HCT116 (cell line): ENCODE results near the gene COL18A1. TPM values are rescaled to one million over a fixed set of nuclear protein-coding genes. Genes with fewer than 3 reads are reported as not detected.

ENCODE experiments used
- ATAC-seq: fragments of 200-7000 bp; cut with Tn5 transposase; 2 replicates; pipeline ENCODE4 v1.9.1; 2020; ENCODE audit warnings: mild to moderate bottlenecking, moderate library complexity
- BruUV-seq: library from RNA; stranded (reverse); fragments of 400-500 nt; replicated peaks from 2 replicates; lab custom pipeline; 2021; lab: Mats Ljungman, UMichigan
- CTCF ChIA-PET: fragments of 300-600 bp; sonication (Branson Sonifier 250); formaldehyde crosslinking; loops from one replicate; lab custom pipeline; 2021; ENCODE audit warnings: antibody characterized with exemption; lab: Charles Lee
- POLR2A ChIA-PET: fragments of 300-600, 350-600 bp; sonication (Branson Sonifier 250); formaldehyde crosslinking; loops from one replicate; lab custom pipeline; 2021; ENCODE audit warnings: antibody characterized with exemption; lab: Charles Lee
- RAD21 ChIA-PET, 2 experiments: fragments of 300-600 bp; sonication (Branson Sonifier 250); formaldehyde crosslinking; loops; one replicate each; lab custom pipeline; 2023; ENCODE audit warnings: low total read pairs in 2 of 2; ENCODE audit not compliant: uncharacterized antibody in 2 of 2, unreplicated experiment in 2 of 2, low non-redundant PET in 1 of 2; lab: Charles Lee
- DNase-seq: peaks from one replicate; pipeline ENCODE4 v3.0.0-alpha.2; 2010; ENCODE audit warnings: low read depth, low spot score
- H2AFZ ChIP-seq: fragments of 200-600 bp; shearing (Covaris generic), sonication (generic); 2 replicates; pipeline ENCODE4 v1.6.1; 2017; ENCODE audit warnings: low read depth, mixed run types, mixed read lengths, antibody characterized with exemption, low read length; ENCODE audit not compliant: poor library complexity, severe bottlenecking
- H3K27ac ChIP-seq: 2 replicates; pipeline ENCODE4 v1.5.1; 2012; ENCODE audit warnings: low read depth, low read length
- H3K27me3 ChIP-seq: fragments of 200-600 bp; sonication (generic); 2 replicates; pipeline ENCODE4 v1.6.1; 2016; ENCODE audit warnings: mixed run types, low read length, mixed read lengths; ENCODE audit not compliant: insufficient read depth
- H3K36me3 ChIP-seq, 2 experiments: fragments of 200-500 bp in 1 of 2; fragments of 200-600 bp in 1 of 2; sonication (Bioruptor generic) in 1 of 2; sonication (generic) in 1 of 2; 2 replicates each; pipeline versions ENCODE4 v1.5.1 to v1.6.1; 2014 to 2016; ENCODE audit warnings: low read length in 2 of 2, inconsistent platforms in 1 of 2, mixed read lengths in 1 of 2, mixed run types in 1 of 2; ENCODE audit not compliant: insufficient read depth in 2 of 2, control insufficient read depth in 1 of 2
- H3K4me1 ChIP-seq, 2 experiments: fragments of 200-600 bp in 1 of 2; sonication (generic) in 1 of 2; 2 replicates each; pipeline versions ENCODE4 v1.5.1 to v1.6.1; 2012 to 2017; ENCODE audit warnings: low read length in 2 of 2, inconsistent platforms in 1 of 2, mild to moderate bottlenecking in 1 of 2, mixed read lengths in 1 of 2, mixed run types in 1 of 2, moderate library complexity in 1 of 2; ENCODE audit not compliant: insufficient read depth in 2 of 2, control insufficient read depth in 1 of 2
- H3K4me2 ChIP-seq: fragments of 200-600 bp; sonication (generic); 2 replicates; pipeline ENCODE4 v1.6.1; 2017; ENCODE audit warnings: mixed run types, low read length, mixed read lengths
- H3K4me3 ChIP-seq, 2 experiments: fragments of 200-600 bp in 1 of 2; sonication (generic) in 1 of 2; replicated peaks in 1 of 2; 2 replicates each; pipeline ENCODE4 v1.5.1; 2011 to 2016; ENCODE audit warnings: low read length in 2 of 2, control low read depth in 1 of 2, low read depth in 1 of 2, mild to moderate bottlenecking in 1 of 2, mixed read lengths in 1 of 2, mixed run types in 1 of 2
- H3K79me2 ChIP-seq: fragments of 200-600 bp; sonication (generic); 2 replicates; pipeline ENCODE4 v1.6.1; 2017; ENCODE audit warnings: mild to moderate bottlenecking, mixed run types, low read length, moderate library complexity, mixed read lengths; ENCODE audit not compliant: insufficient read depth
- H3K9ac ChIP-seq: fragments of 200-600 bp; sonication (generic); 2 replicates; pipeline ENCODE4 v1.6.1; 2016; ENCODE audit warnings: low read length, mixed read lengths
- H3K9me2 ChIP-seq: fragments of 200-600 bp; sonication (generic), shearing (Covaris generic); 2 replicates; pipeline ENCODE4 v1.6.1; 2017; ENCODE audit warnings: mixed run types, mild to moderate bottlenecking, moderate library complexity; ENCODE audit not compliant: insufficient read depth
- H3K9me3 ChIP-seq, 2 experiments: fragments of 200-500 bp in 1 of 2; fragments of 200-600 bp in 1 of 2; sonication (Bioruptor generic) in 1 of 2; sonication (generic) in 1 of 2; 2 replicates each; pipeline ENCODE4 v1.6.1; 2014 to 2017; ENCODE audit warnings: low read length in 2 of 2, mixed read lengths in 2 of 2, inconsistent platforms in 1 of 2, low read depth in 1 of 2, mild to moderate bottlenecking in 1 of 2, mixed run types in 1 of 2, moderate library complexity in 1 of 2; ENCODE audit not compliant: control insufficient read depth in 1 of 2, insufficient read depth in 1 of 2
- H4K20me1 ChIP-seq: fragments of 200-600 bp; sonication (generic), shearing (Covaris generic); 2 replicates; pipeline ENCODE4 v1.6.1; 2017; ENCODE audit warnings: mixed run types, mild to moderate bottlenecking, moderate library complexity; ENCODE audit not compliant: insufficient read depth
- EGR1 ChIP-seq: IDR thresholded peaks from 2 replicates; pipeline ENCODE4 v1.6.1; 2012; ENCODE audit warnings: low read depth
- ELF1 ChIP-seq: IDR thresholded peaks from 2 replicates; pipeline ENCODE4 v1.6.1; 2012; ENCODE audit warnings: low read depth, borderline replicate concordance
- EZH2phosphoT487 ChIP-seq: fragments of 200-600 bp; IDR thresholded peaks from 2 replicates; pipeline ENCODE4 v1.6.1; 2018; ENCODE audit warnings: antibody characterized with exemption, borderline replicate concordance
- RAD21 ChIP-seq: IDR thresholded peaks from 2 replicates; pipeline ENCODE4 v1.6.1; 2012; ENCODE audit warnings: low read depth, mild to moderate bottlenecking
- SIN3A ChIP-seq: IDR thresholded peaks from 2 replicates; pipeline ENCODE4 v1.6.1; 2012; ENCODE audit warnings: low read depth
- SP1 ChIP-seq: IDR thresholded peaks from 2 replicates; pipeline ENCODE4 v1.6.1; 2012; ENCODE audit warnings: low read depth
- intact Hi-C: fragments of 100-400 bp; cut with micrococcal nuclease; formaldehyde crosslinking; loops from 2 replicates; pipeline ENCODE4 v1.10.0; 2022
- total RNA-seq: library from RNA; stranded (reverse); gene quantifications from one replicate; pipeline ENCODE4 v1.2.1, GENCODE V29; 2021; ENCODE audit not compliant: unreplicated experiment

COL18A1 gene
- total RNA-seq, 1 experiment from 2014 or later: 59.5 TPM

DNA sequence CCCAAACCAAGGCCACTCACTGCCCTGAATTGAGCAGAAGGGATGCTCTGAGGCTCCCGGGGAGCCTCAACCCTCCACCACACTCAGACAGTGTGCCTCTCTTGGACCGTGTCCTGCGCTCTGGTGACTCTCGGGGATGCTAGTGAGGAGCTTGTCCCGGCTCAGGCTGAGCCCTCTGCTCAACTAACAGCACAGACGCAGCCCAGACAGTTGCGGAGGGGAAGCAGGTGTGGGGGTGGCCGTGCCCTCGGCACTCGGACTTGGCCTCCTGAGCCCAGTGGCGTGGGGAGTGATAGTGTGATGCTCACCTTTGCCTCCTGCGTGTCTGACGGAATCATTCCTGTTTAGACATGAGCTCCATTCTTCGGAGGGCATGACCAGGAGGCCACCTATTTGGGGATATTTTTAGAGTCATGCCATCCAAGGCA lies 152.7 kb downstream of the COL18A1 start:
- Histone ChIP-seq H3K79me2 (no peaks in the 10 kb centered on the region), H3K9ac (no peak overlapping the region), H3K9me2 (no peaks in the 10 kb centered on the region), H3K4me3 (no peak overlapping the region), H3K4me1 (peaks cover 4 to 18% of the 10 kb centered on the region in 2 experiments; a peak in 2 of 4 replicates), H3K4me2 (no peak overlapping the region), H2AFZ (no peak overlapping the region), H3K36me3 (no peaks in the 10 kb centered on the region), H3K27ac (no peak overlapping the region), H3K27me3 (peaks cover 4% of the 10 kb centered on the region; the same call in 1 of the 2 replicates), H3K9me3 (no peaks in the 10 kb centered on the region), H4K20me1 (no peaks in the 10 kb centered on the region)
- BruUV-seq: no TSS peak
- intact Hi-C loops: loop anchor here (5.0 to 10.0 kb wide), 2 partner anchors 325 to 367 kb away; no protein-coding TSS in a partner anchor
- POLR2A ChIA-PET: no interaction called here
- RAD21 ChIA-PET: no interaction called here
- no peak for DNase-seq
- CTCF ChIA-PET: interaction anchor here (1.5 kb wide), 1 partner anchor 260 kb away, joined by 4 read pairs; no protein-coding TSS in a partner anchor
- TF ChIP-seq SP1 (no peak), EZH2phosphoT487 (no peak), SIN3A (no peak), ELF1 (no peak)
- no peak for ATAC-seq

GRCh38 chr21:45558044-45558721 lies 153.2 kb downstream of the COL18A1 start:
- RAD21 ChIA-PET: no interaction called here
- Histone ChIP-seq H3K79me2 (no peaks in the 10 kb centered on the region), H3K9me3 (no peaks in the 10 kb centered on the region), H3K36me3 (no peaks in the 10 kb centered on the region), H3K27ac (no peak overlapping the region), H3K4me3 (no peak overlapping the region), H3K9ac (no peak overlapping the region), H4K20me1 (no peaks in the 10 kb centered on the region), H3K27me3 (peaks cover 9% of the 10 kb centered on the region; the same call in 1 of the 2 replicates), H3K4me2 (no peak overlapping the region), H3K4me1 (peaks cover 4 to 18% of the 10 kb centered on the region in 2 experiments; a peak in 2 of 4 replicates), H2AFZ (no peak overlapping the region), H3K9me2 (no peaks in the 10 kb centered on the region)
- TF ChIP-seq EGR1: no peak
- no peak for TF ChIP-seq SIN3A
- no peak for TF ChIP-seq RAD21
- intact Hi-C loops: loop anchor here (5.0 to 10.0 kb wide), 2 partner anchors 324 to 367 kb away; no protein-coding TSS in a partner anchor
- POLR2A ChIA-PET: no interaction called here
- DNase-seq (no peak), ATAC-seq (no peak)
- no TSS peak for BruUV-seq
- CTCF ChIA-PET: interaction anchor here (1.5 kb wide), 1 partner anchor 260 kb away, joined by 4 read pairs; no protein-coding TSS in a partner anchor
